ENCODE data around the gene PSMB3.

The PSMB3 gene

GRCh38 chr17:38777641-38778250, 25.2 kb downstream of the PSMB3 start:
- H2BK12ac ChIP-seq (ENCODE audit: low read length in 2 of 2): no peak overlapping the region
- no peak overlapping the region for H2BK5ac ChIP-seq (ENCODE audit: low read depth, low read length, poor library complexity, severe bottlenecking)
- no peak overlapping the region for H2BK15ac ChIP-seq (ENCODE audit: low read depth, poor library complexity, severe bottlenecking)
- H3K79me1 ChIP-seq (replicated peaks; ENCODE audit: low read length, poor library complexity, severe bottlenecking): peaks cover 30% of the 10 kb centered on the region
- H2AFZ ChIP-seq (ENCODE audit: low read depth, low read length): no peak overlapping the region
- no peak overlapping the region for H3K4me3 ChIP-seq (ENCODE audit: insufficient read depth in 1 of 2, low read depth in 1 of 2, low read length in 2 of 2)
- WGBS: 92% methylated on average over 7 of the region's 7 CpGs
- no peak overlapping the region for H4K8ac ChIP-seq (ENCODE audit: low read length)
- H3K9ac ChIP-seq (ENCODE audit: low read length): peak overlapping the region; percentile 37
- no peak overlapping the region for H2AK5ac ChIP-seq (ENCODE audit: low read length, severe bottlenecking)
- no peaks in the 10 kb centered on the region for H3K4me1 ChIP-seq (ENCODE audit: control insufficient read depth, insufficient read depth, low read depth, low read length)
- no peaks in the 10 kb centered on the region for H3K9me3 ChIP-seq (ENCODE audit: control insufficient read depth, low read length)
- no peak overlapping the region for H4K91ac ChIP-seq (ENCODE audit: low read length)
- no peak overlapping the region for H2BK120ac ChIP-seq (ENCODE audit: low read depth, low read length)
- H3K4me2 ChIP-seq (ENCODE audit: low read length, poor library complexity, severe bottlenecking): no peak overlapping the region
- no peaks in the 10 kb centered on the region for H3K27me3 ChIP-seq (ENCODE audit: control insufficient read depth in 1 of 2, insufficient read depth in 1 of 2, low read length in 2 of 2)
- peaks cover 84 to 95% of the 10 kb centered on the region in 2 experiments for H3K36me3 ChIP-seq (ENCODE audit: control insufficient read depth in 1 of 2, insufficient read depth in 2 of 2, low read depth in 1 of 2, low read length in 2 of 2)
- H3K27ac ChIP-seq (ENCODE audit: low read length, poor library complexity, severe bottlenecking): no peak overlapping the region
- H3K23ac ChIP-seq (ENCODE audit: low read length in 2 of 2): no peak overlapping the region
- no peak overlapping the region for H3K18ac ChIP-seq (ENCODE audit: low read depth in 1 of 2, low read length in 2 of 2)
- DNase-seq: no peak
- H3K4ac ChIP-seq (ENCODE audit: low read depth in 1 of 2, low read length in 2 of 2): no peak overlapping the region
- H3K14ac ChIP-seq (ENCODE audit: low read length in 2 of 2): no peak overlapping the region

GRCh38 chr17:38779965-38780752, 27.6 kb downstream of the PSMB3 start:
- Histone ChIP-seq H3K79me1 (replicated peaks; ENCODE audit: low read length, poor library complexity, severe bottlenecking) (peaks cover 34% of the 10 kb centered on the region), H2BK120ac (ENCODE audit: low read depth, low read length) (no peak overlapping the region), H3K14ac (ENCODE audit: low read length in 2 of 2) (no peak overlapping the region), H3K27ac (ENCODE audit: low read length, poor library complexity, severe bottlenecking) (no peak overlapping the region), H4K8ac (ENCODE audit: low read length) (no peak overlapping the region), H2AFZ (ENCODE audit: low read depth, low read length) (no peak overlapping the region), H3K9me3 (ENCODE audit: control insufficient read depth, low read length) (no peaks in the 10 kb centered on the region), H2BK5ac (ENCODE audit: low read depth, low read length, poor library complexity, severe bottlenecking) (no peak overlapping the region), H2BK15ac (ENCODE audit: low read depth, poor library complexity, severe bottlenecking) (no peak overlapping the region), H3K18ac (ENCODE audit: low read depth in 1 of 2, low read length in 2 of 2) (no peak overlapping the region), H3K4me1 (ENCODE audit: control insufficient read depth, insufficient read depth, low read depth, low read length) (no peaks in the 10 kb centered on the region), H3K4ac (ENCODE audit: low read depth in 1 of 2, low read length in 2 of 2) (no peak overlapping the region), H3K4me3 (ENCODE audit: insufficient read depth in 1 of 2, low read depth in 1 of 2, low read length in 2 of 2) (no peak overlapping the region), H3K9ac (ENCODE audit: low read length) (no peak overlapping the region), H3K23ac (ENCODE audit: low read length in 2 of 2) (no peak overlapping the region), H2AK5ac (ENCODE audit: low read length, severe bottlenecking) (no peak overlapping the region), H4K91ac (ENCODE audit: low read length) (no peak overlapping the region), H3K36me3 (ENCODE audit: control insufficient read depth in 1 of 2, insufficient read depth in 2 of 2, low read depth in 1 of 2, low read length in 2 of 2) (peaks cover 86 to 96% of the 10 kb centered on the region in 2 experiments), H2BK12ac (ENCODE audit: low read length in 2 of 2) (no peak overlapping the region), H3K27me3 (ENCODE audit: control insufficient read depth in 1 of 2, insufficient read depth in 1 of 2, low read length in 2 of 2) (no peaks in the 10 kb centered on the region), H3K4me2 (ENCODE audit: low read length, poor library complexity, severe bottlenecking) (no peak overlapping the region)
- 95% methylated on average over 22 of the region's 23 CpGs for WGBS
- DNase-seq: no peak

GRCh38 chr17:38783227-38783626, 30.7 kb downstream of the PSMB3 start:
- Histone ChIP-seq H3K9me3 (ENCODE audit: control insufficient read depth, low read length) (no peaks in the 10 kb centered on the region), H3K23ac (ENCODE audit: low read length in 2 of 2) (no peak overlapping the region), H2BK12ac (ENCODE audit: low read length in 2 of 2) (no peak overlapping the region), H2BK5ac (ENCODE audit: low read depth, low read length, poor library complexity, severe bottlenecking) (no peak overlapping the region), H3K14ac (ENCODE audit: low read length in 2 of 2) (no peak overlapping the region), H3K4me3 (ENCODE audit: insufficient read depth in 1 of 2, low read depth in 1 of 2, low read length in 2 of 2) (no peak overlapping the region), H2BK15ac (ENCODE audit: low read depth, poor library complexity, severe bottlenecking) (no peak overlapping the region), H3K4ac (ENCODE audit: low read depth in 1 of 2, low read length in 2 of 2) (no peak overlapping the region), H3K27ac (ENCODE audit: low read length, poor library complexity, severe bottlenecking) (no peak overlapping the region), H3K79me1 (replicated peaks; ENCODE audit: low read length, poor library complexity, severe bottlenecking) (peaks cover 44% of the 10 kb centered on the region), H2AFZ (ENCODE audit: low read depth, low read length) (no peak overlapping the region), H3K4me2 (ENCODE audit: low read length, poor library complexity, severe bottlenecking) (no peak overlapping the region), H3K18ac (ENCODE audit: low read depth in 1 of 2, low read length in 2 of 2) (no peak overlapping the region), H3K9ac (ENCODE audit: low read length) (no peak overlapping the region), H3K36me3 (ENCODE audit: control insufficient read depth in 1 of 2, insufficient read depth in 2 of 2, low read depth in 1 of 2, low read length in 2 of 2) (peaks cover 79 to 89% of the 10 kb centered on the region in 2 experiments), H2AK5ac (ENCODE audit: low read length, severe bottlenecking) (no peak overlapping the region), H2BK120ac (ENCODE audit: low read depth, low read length) (no peak overlapping the region), H3K4me1 (ENCODE audit: control insufficient read depth, insufficient read depth, low read depth, low read length) (no peaks in the 10 kb centered on the region), H3K27me3 (ENCODE audit: control insufficient read depth in 1 of 2, insufficient read depth in 1 of 2, low read length in 2 of 2) (no peaks in the 10 kb centered on the region), H4K8ac (ENCODE audit: low read length) (no peak overlapping the region), H4K91ac (ENCODE audit: low read length) (no peak overlapping the region)
- WGBS: over 99% methylated on average over 3 of the region's 3 CpGs
- DNase-seq: no peak

- no peak overlapping the region for H3K4ac ChIP-seq (ENCODE audit: low read depth in 1 of 2, low read length in 2 of 2)
- H3K23ac ChIP-seq (ENCODE audit: low read length in 2 of 2): no peak overlapping the region
- H3K27me3 ChIP-seq (ENCODE audit: control insufficient read depth in 1 of 2, insufficient read depth in 1 of 2, low read length in 2 of 2): no peaks in the 10 kb centered on the region
- H2BK15ac ChIP-seq (ENCODE audit: low read depth, poor library complexity, severe bottlenecking): no peak overlapping the region
- H2AK5ac ChIP-seq (ENCODE audit: low read length, severe bottlenecking): no peak overlapping the region
- peaks cover 38% of the 10 kb centered on the region for H3K79me1 ChIP-seq (replicated peaks; ENCODE audit: low read length, poor library complexity, severe bottlenecking)
- H4K8ac ChIP-seq (ENCODE audit: low read length): no peak overlapping the region
- H3K36me3 ChIP-seq (ENCODE audit: control insufficient read depth in 1 of 2, insufficient read depth in 2 of 2, low read depth in 1 of 2, low read length in 2 of 2): peaks cover 48 to 58% of the 10 kb centered on the region in 2 experiments
- H3K9ac ChIP-seq (ENCODE audit: low read length): no peak overlapping the region
- no peak overlapping the region for H4K91ac ChIP-seq (ENCODE audit: low read length)
- no peak overlapping the region for H3K4me3 ChIP-seq (ENCODE audit: insufficient read depth in 1 of 2, low read depth in 1 of 2, low read length in 2 of 2)
- no peak overlapping the region for H3K18ac ChIP-seq (ENCODE audit: low read depth in 1 of 2, low read length in 2 of 2)
- 98% methylated on average over 6 of the region's 6 CpGs for WGBS
- H2BK5ac ChIP-seq (ENCODE audit: low read depth, low read length, poor library complexity, severe bottlenecking): no peak overlapping the region
- no peak for DNase-seq
- no peak overlapping the region for H2BK12ac ChIP-seq (ENCODE audit: low read length in 2 of 2)
- no peak overlapping the region for H3K4me2 ChIP-seq (ENCODE audit: low read length, poor library complexity, severe bottlenecking)
- H3K9me3 ChIP-seq (ENCODE audit: control insufficient read depth, low read length): no peaks in the 10 kb centered on the region
- peaks cover 6% of the 10 kb centered on the region for H3K4me1 ChIP-seq (ENCODE audit: control insufficient read depth, insufficient read depth, low read depth, low read length)
- no peak overlapping the region for H2BK120ac ChIP-seq (ENCODE audit: low read depth, low read length)
- H2AFZ ChIP-seq (ENCODE audit: low read depth, low read length): no peak overlapping the region
- H3K27ac ChIP-seq (ENCODE audit: low read length, poor library complexity, severe bottlenecking): no peak overlapping the region
- H3K14ac ChIP-seq (ENCODE audit: low read length in 2 of 2): no peak overlapping the region
These were observed 33.8 kb downstream of the PSMB3 start for GRCh38 chr17:38786372-38786771.

Measured in mesenchymal stem cell (in vitro differentiated cells and primary cell).